Measurements from ENCODE around the gene SLC30A10. TPM values are rescaled to one million over a fixed set of nuclear protein-coding genes. Genes with fewer than 3 reads are reported as not detected.

SLC30A10 gene

Small RNA genes within 50 kb of the gene (small RNA-seq; reads per million reads assigned to genes)
- gene RF00012, result not detected
